HG03196 (cell line): ENCODE measurements around the gene TRIM39.
"Not testable (repeated sequence)": the region's sequence is repeated elsewhere in the genome, so short reads cannot be mapped to it uniquely, and the experiment has no call there.

Experiments
- ATAC-seq: cut with Tn5 transposase; IDR thresholded peaks from one replicate; pipeline ENCODE4 v1.9.1; 2021; ENCODE audit not compliant: unreplicated experiment

Gene TRIM39

DNA sequence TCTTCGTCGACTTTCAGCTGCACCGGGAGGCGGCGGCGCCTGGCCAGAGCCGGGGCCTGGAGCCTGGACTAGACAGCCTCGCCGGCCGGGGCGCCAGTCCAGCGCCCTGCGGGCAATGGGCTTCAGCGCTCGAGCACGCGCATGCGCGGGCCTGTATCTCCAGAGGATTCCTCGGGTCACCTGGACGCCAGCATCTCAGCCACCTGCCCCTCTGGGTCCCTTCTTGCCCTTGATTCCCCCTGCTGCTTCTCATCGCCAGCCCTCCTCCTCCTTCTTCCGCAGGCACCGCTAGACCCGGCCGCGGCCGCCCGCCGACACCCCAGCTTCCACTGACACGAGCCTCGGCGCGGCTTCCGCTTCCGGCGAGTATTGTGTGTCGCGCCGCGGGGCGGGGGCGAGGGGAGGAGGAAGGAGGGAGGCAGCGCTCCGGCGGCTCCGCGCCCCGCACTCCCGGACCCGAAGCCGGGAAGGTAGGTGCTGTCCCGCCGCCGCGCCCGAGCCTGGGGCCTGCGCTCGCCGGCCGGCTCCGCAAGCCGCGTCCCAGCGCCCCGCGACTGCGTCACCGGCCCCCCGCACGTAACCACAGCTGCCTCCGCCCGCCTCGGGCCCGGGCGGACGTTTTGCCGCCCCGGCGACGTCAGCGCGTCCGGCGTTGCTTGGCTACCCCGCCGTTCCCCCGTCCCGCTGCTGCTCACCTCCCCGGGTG is at the start of gene TRIM39:
Gene TRIM39 (plus strand): TSS at position 402 of the 706 bp plus-strand sequence. CDS start 2,391 bp downstream, outside the sequence.
- ATAC-seq = peak; percentile 71

DNA sequence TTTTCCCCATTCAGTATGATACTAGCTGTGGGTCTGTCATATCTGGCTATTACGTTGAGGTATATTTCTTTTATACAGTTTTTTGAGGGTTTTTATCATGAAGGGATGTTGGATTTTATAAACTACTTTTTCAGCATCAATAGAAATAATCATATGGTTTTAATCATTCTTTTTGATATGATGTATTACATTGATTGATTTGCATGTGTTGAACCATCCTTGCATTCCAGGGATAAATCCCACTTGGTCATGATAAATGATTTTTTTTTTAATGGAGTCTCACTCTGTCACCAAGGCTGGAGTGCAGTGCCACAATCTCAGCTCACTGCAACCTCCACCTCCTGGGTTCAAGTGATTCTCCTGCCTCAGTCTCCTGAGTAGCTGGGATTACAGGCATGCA is 45.7 kb upstream of the TRIM39 start:
- ATAC-seq = not testable (repeated sequence)

DNA sequence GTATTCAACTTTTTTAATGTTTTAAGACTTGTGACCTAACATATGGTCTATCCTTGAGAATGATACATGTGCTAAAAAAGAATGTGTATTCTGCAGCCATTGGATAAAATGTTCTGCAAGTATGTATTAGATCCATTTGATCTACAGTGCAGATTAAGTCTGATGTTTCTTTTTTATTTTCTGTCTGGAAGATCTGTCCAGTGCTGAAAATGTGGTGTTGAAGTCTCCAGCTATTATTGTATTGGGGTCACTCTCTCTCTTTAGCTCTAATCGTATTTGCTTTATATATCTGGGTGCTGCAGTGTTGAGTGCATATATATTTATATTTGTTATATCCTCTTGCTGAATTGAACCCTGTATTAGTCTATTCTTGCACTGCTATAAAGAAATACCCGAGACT is 44.2 kb upstream of the TRIM39 start:
- ATAC-seq = no peak

DNA sequence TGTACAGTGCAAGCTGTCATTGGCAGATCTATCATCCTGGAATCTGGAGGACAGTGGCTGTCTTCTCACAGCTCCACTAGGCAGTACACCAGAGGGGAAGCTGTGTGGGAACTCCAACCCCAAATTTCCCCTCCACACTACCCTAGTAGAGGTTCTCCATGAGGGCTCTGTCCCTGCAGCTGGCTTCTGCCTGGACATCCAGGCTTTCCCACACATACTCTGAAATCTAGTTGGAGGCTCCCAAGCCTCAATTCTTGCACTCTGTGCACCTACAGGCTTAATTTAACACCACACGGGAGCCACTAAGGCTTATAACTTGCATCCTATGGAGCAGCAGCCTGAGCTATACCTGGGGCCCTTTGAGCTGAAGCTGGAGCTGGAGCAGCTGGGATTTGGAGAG is 43.0 kb upstream of the TRIM39 start:
- no peak for ATAC-seq

DNA sequence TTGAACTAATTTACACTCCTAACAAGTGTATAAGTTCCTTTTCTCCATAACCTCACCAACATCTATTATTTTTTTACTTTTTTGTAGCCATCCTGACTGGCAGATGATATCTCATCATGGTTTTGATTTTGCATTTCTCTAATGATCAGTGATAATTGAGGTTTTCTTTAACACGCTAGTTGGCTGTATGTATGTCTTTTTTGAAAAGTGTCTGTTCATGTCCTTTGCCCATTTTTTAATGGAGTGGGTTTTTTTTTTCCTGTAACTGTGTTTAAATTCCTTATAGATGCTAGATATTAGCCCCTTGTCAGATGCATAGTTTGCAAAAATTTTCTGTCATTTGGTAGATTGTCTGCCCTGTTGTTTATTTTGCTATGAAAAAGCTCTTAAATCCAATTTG is 39.6 kb upstream of the TRIM39 start:
- ATAC-seq = no peak

DNA sequence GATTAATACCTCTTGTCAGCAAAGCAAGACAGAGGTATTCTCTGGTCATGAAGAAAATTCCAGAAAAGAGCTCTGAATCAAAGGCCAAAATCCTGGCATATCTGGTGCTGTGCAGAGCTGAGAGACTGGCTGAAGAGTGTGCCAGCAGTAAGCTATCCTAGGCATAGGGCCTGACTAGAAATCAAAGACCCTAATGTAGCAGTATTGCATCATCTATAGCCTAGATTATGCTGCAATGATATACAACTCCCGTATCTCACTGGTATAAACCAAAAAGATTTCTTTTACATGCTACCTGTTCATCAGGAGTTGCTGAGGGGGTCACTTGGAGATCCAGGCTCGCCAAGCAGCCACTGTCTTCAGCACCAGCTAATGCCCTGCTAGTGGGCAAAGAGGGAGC is 30.9 kb upstream of the TRIM39 start:
- no peak for ATAC-seq

DNA sequence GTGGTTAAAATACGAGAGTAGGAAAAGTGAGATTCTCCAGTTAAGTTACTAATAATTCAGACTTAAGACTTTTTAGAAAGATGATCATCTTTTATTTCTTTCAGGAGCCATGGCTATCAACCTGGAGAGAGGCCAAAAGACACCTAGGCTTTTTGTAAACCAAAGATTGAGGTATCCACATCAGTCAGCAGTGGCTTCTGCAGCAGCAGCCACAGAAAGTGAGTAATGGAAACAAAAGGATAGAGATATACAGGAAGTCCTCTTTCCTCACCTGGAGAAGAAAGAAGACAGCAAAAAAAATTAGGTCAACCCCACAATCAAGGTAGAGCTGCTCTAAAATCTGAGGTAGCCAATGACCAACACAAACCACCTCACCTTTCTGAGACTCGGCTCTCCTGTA is 22.7 kb upstream of the TRIM39 start:
- no peak for ATAC-seq

DNA sequence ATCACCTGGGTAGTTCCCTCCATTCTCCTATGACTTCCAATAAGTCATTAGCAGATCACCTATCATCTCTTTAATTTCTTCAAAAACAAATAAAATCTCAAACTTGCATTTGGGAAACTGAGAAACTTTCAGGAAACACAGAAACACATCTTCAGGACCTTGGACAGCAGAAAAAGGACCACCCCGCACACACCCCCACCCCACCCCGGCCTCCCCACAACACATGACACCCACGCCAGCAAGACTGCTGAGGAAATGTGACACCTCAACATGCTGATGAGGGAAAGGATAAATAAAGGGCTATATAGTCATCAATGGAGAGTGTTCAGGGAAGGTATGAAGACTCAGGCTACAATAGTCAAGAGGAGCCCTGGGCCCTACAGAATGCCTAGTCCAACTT is 15.6 kb upstream of the TRIM39 start:
- no peak for ATAC-seq

DNA sequence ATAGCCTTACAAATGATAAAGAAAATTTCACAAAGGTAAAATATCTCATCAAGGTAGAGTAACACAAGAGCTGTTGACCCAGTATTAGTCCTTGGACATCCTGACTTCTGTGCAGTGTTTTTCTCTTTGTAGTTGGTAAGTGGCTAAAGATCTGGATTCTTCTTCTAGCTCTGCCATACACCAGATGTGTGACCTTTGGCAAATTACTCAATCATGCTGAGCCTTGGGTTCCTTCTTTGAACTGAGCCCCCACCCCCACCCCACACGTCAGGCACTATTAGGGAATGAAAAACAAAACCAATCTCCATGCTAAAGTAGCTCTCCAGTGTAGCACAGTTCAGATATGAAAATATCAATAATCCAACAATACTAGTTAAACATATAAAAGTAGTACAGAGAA is 15.1 kb upstream of the TRIM39 start:
- no peak for ATAC-seq

DNA sequence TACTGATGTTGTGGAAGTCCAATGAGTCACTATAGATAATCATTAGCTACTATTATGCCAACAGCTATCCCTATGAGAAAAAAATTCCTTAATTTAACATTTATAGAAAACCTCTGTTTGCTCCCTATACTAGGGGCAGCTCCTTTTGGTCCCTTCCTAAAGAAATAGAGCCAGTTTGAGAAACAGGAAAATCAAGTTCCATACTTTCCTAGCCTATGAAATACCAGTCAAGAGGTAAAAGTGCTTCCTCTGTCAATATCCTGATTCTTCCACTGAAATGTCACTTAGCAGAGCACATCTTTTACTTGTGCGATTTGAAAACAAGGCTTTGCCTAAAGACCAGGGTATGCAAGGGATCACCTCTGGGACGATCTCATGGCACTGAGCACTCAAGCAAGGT is 14.5 kb upstream of the TRIM39 start:
- no peak for ATAC-seq

DNA sequence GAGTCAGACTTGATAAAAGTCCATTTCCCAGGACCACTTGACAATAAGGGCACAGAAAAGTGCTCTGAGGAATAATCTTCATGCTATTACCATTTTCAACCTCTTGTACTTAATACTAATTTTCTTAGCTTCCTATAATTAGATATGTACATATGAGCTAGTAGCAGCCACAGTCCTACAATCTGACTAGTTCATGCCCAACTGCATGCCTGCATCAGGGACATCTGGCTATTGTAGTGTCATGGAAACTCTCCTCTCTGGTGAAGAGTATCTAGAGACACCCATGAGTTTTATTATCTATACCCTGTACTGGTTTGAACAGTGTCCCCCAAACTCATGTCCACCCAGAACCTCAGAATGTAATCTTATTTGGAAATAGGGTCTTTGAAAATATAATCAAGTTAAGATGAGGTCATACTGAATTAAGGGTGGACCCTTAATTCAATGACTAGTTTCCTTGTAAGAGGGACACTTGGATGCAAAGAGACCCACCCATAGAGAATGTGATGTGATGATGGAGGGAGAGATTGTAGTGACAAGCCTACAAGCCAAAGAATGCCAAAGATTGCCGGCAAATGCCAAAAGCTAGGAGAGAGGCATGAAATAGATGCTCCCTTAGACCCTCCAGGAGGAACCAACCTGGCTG is 13.9 kb upstream of the TRIM39 start:
- ATAC-seq = no peak

DNA sequence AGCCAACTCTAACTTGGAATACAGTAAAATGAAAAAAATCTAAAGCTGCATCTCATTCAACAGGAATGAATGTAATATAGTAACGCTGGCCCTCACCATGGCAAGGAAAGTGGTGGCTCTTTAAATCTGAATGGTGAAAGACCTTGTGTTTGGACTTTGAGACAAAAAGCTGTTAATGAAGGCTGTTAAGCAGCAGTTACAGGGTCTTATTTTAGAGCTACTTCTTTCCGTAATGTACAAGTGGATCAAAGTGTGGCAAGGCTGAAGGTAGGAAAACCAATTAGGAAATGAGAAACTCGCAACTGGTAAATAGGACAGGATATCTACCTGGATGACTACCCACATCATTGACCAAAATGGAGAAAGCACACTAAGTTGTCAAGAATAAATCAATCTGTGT is 11.6 kb upstream of the TRIM39 start:
- no peak for ATAC-seq

DNA sequence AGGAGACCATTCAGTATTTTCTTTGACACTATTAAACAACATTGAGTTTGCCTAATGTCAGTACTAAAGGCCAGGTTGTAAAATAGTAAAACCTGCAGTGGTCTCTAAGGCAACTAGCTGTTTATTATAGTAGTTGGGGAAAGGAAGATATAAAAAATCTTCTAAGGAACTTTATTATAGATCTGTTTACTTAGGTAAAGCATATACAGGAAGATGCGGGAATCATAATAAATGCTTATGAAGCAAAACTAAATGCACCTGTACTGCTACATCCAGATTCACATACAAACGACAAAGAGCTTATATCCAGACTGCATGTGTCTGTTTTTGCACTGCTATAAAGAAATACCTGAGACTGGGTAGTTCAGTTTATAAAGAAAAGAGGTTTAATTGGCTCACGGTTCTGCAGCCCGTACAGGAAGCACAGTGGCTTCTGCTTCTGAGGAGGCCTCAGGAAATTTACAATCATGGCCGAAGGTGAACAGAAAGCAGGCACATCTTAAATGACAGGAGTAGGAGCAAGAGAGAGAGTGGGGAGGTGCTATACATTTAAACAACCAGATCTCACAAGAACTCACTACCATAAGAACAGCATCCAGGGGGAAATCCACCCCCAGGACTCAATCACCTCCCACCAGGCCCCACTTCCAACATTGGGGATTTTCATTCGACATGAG is 8.7 kb upstream of the TRIM39 start:
- ATAC-seq = no peak

DNA sequence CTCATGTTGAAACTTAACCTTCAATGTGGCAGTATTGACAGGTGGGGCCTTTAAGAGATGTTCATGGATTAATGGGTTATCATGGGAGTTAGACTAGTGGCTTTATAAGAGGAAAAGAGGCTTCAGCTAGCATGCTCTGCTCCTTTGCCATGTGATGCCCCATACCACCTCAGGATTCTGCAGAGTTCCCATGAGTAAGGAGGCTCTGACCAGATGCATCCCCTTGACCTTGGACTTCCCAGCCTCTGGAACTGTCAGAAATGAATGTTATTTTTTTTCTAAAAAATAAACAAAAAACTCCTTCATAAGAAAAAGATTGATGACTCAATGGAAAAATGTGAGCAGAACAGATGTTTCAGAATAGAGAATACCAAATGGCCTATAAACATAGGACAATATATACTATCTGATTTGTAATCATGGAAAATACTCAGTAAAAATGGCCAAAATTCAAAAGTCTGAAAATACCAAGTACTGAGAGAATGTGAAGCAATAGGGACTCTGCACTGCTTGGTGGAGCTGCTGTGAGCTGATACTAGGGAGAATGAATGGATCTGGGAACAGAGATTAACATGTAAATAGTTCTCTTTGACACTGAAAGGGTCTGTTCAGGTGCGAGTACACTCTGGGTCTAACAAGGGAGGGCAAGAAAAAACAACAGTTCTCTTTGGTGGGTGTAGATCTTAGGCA is 7.4 kb upstream of the TRIM39 start:
- no peak for ATAC-seq

DNA sequence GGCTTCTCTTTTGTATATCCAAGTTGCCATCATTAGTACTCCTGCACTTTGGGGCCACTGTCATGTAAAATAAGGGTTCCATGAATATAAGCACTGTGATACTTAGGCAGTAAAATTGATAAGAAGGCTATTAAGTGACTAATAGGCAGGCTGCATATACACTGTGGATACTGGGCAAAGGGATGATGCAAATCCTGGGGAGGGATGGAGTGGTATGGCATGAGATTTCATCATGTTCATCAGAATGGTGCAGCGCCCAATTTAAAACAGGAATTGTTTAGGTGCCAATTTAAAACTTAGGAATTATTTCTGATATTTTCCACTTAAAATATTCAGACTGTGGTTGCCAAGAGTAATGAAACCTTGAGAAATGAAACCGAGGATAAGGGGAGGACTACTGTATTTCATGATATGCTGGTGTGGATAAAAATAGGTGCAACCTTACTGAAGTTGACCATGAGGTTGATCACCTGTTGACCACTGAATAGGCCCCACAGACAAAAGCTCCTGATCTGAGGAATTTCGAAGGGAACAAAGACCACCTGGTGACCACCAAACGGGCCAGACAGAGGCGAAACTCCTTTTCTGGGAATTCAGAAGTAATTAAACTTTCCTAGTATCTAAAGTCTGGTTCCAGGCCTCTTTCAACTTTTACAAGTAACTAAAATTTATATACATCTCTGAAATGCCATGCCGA is 4.9 kb upstream of the TRIM39 start:
- no peak for ATAC-seq

DNA sequence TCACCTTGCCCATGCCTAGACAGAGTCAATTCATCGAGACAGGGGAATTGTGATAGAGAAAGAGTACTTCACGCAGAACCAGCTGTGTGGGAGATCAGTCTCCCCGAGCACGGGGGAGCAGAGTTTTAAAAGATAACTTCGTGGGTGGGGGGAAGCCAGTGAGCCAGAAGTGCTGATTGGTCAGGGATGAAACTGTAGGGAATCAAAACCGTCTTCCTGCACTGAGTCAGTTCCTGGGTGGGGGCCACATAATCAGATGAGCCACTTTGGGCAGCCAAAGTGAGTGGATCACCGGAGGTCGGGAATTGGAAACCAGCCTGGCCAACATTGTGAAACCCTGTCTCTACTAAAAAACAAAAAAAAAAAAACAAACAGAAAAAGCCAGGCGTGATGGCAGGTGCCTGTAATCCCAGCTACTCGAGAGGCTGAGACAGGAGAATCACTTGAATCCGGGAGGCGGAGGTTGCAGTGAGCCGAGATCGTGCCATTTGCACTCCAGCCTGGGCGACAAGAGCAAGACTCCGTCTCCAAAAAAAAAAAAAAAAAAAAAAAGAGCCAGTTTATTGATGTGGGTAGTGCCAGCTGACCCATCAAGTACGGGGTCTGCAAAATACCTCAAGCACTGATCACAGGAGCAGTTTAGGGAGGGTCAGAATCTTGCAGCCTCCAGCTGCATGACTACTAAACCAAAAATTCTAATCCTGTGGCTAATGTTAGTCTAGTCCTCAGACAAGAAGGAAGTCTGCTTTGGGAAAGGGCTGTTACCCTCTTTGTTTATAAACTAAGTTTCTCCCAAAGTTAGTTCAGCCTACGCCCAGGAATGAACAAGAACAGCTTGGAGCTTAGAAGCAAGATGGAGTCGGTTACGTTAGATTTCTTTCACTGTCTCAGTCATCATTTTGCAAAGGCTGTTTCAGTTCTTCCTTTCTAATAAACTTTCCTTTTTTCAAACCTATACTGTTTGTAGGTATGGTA is 3.9 kb upstream of the TRIM39 start:
- no peak for ATAC-seq

DNA sequence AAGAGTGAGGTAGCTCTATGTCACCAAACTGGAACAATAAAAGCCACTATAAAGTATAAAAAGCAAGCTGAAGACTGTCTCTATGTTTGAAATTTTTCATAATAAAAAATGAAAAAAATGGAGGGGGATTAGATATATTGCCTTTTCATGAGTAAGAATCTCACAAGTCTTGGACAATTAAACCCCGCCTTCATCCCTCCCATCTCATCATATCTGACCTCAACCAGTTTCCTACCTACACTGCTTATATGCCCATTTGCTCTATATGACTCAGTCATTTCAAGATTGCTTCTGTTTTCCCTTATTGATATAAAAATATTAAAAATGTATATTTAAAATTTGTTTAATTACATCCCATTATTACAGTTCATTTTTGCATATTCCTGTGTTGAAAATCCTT is 2.9 kb upstream of the TRIM39 start:
- ATAC-seq = no peak

DNA sequence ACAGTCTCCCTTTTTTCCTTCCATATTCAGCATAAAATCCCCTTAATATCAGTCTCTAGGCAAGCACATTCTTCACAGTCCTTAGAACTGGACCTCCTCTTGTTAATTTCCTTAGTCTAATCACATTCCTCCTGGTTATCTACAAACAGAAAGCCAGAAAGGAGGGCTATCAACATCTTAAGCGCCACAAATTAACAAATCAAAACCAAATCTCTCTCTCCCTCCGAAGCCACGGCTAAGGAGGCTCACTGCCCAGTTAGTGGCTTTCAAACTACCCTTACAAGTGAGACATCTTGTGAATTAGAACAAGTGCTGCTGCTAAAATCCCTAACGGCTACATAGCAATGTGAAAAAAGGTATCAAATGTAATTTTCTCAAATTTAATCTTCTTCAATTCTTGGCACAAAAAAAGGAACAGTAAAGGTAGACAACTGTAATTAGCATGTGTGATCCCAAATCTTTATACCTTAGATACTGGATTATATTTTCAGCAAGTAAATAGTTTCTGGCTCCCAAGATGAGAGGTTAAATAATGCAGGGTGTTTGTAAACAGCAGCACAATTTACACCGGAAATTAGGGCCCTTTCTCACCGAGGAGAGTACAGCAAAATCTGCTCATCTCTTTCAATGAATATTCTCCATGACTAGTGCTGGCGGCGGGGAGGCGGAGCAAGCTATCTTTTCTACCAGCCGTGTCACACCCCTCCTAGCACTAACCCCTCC is 1.4 kb upstream of the TRIM39 start:
- no peak for ATAC-seq

DNA sequence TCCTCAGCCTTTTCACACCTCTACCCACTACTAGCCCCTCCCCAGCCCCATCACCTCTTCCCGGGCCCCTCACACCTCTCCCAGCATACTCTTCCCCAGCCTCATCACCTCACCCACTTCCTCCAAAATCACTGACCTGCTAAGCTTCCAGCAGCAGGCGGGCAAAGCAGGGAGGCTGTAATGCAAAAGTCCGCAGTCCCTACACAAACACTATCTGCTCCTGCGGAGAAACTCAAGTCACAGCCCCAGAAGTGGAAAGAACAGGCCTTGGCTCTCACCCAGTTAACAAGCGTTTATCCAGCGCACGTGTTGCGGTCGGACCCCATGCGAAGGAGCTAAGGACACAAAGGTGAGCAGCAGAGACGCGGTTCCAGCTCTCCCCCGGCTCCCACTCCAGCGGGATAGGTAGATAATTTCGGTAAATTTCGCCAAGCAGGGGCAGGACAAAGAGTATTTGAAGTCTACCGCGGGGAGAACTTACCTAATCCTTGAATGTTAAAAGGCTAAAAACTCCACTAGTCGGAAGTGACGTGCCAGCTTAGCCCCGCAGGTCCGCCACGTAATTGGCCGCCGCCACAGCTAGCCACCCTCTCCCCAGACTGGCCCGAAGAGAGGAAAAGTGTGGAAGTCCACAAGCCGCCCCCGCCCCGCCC is 728 bp upstream of the TRIM39 start:
- peak; percentile 38 for ATAC-seq
